WERI-Rb-1 (cell line): ENCODE measurements around the gene ZFP69.

Experiments used
- DNase-seq: peaks from one replicate; pipeline ENCODE4 v3.0.0-alpha.2; 2020
- H3K27ac ChIP-seq: fragments of 250-450 bp; sonication (Bioruptor Pico); 2 replicates; pipeline ENCODE4 v1.5.1; 2020; ENCODE audit warnings: mild to moderate bottlenecking, moderate library complexity
- H3K27me3 ChIP-seq: fragments of 250-450 bp; sonication (Bioruptor Pico); 2 replicates; pipeline ENCODE4 v1.5.1; 2021; ENCODE audit warnings: mild to moderate bottlenecking, low read depth, moderate library complexity; ENCODE audit not compliant: insufficient read depth, severe bottlenecking
- H3K36me3 ChIP-seq: fragments of 250-450 bp; sonication (Bioruptor Pico); 2 replicates; pipeline ENCODE4 v1.5.1; 2020; ENCODE audit warnings: mild to moderate bottlenecking, moderate library complexity
- H3K4me3 ChIP-seq: 2 replicates; pipeline ENCODE4 v1.5.1; 2011; ENCODE audit warnings: low read depth, mild to moderate bottlenecking, control low read depth, low read length
- H3K9me3 ChIP-seq: fragments of 250-450 bp; sonication (Bioruptor Pico); 2 replicates; pipeline ENCODE4 v1.5.1; 2021; ENCODE audit warnings: mild to moderate bottlenecking, moderate library complexity; ENCODE audit not compliant: severe bottlenecking
- CTCF ChIP-seq: IDR thresholded peaks from 2 replicates; pipeline ENCODE4 v1.5.1; 2011; ENCODE audit warnings: low read depth, mild to moderate bottlenecking, control low read depth, inconsistent platforms, low read length

The ZFP69 gene

GRCh38 chr1:40438391-40439015 lies 38.6 kb upstream of the ZFP69 start:
- peak; percentile 17 for DNase-seq
- Histone ChIP-seq H3K9me3 (no peaks in the 10 kb centered on the region), H3K36me3 (no peaks in the 10 kb centered on the region), H3K27me3 (no peaks in the 10 kb centered on the region), H3K4me3 (no peak overlapping the region), H3K27ac (no peak overlapping the region)
- TF ChIP-seq CTCF: peak; percentile 60

- DNase-seq: no peak
- Histone ChIP-seq H3K27ac (no peak overlapping the region), H3K9me3 (no peaks in the 10 kb centered on the region)
Observed at GRCh38 chr1:40439247-40439646, 37.8 kb upstream of the ZFP69 start.

GRCh38 chr1:40449684-40450494 lies 27.2 kb upstream of the ZFP69 start, which contains the start of gene ZFP69B:
TSS of gene ZFP69B (plus strand) at chr1:40450476. CDS start at chr1:40450962, 486 bp downstream.
- H3K27ac ChIP-seq: peak within 1 kb of the TSS; percentile 88
- H3K4me3 ChIP-seq: peak within 1 kb of the TSS; percentile 66
- peaks cover 28% of the 10 kb centered on the region for H3K36me3 ChIP-seq
- H3K27me3 ChIP-seq: no peaks in the 10 kb centered on the region
- DNase-seq: peak; percentile 95
- peaks cover 19% of the 10 kb centered on the region for H3K9me3 ChIP-seq
- TF ChIP-seq CTCF: 0 out of 2 replicates have a peak, but pooled peaks have one; percentile 14

More at GRCh38 chr1:40439247-40439646, 37.8 kb upstream of the ZFP69 start:
- no peak for TF ChIP-seq CTCF
- H3K27me3 ChIP-seq: no peaks in the 10 kb centered on the region
- no peak overlapping the region for H3K4me3 ChIP-seq
- no peaks in the 10 kb centered on the region for H3K36me3 ChIP-seq

- Histone ChIP-seq H3K9me3 (peaks cover 19% of the 10 kb centered on the region), H3K27me3 (no peaks in the 10 kb centered on the region), H3K36me3 (peaks cover 34% of the 10 kb centered on the region), H3K27ac (peak overlapping the region; percentile 88), H3K4me3 (peak overlapping the region; percentile 66)
- TF ChIP-seq CTCF: no peak
- peak; percentile 36 for DNase-seq
Observed at GRCh38 chr1:40450495-40451237, 26.4 kb upstream of the ZFP69 start.

- no peak for TF ChIP-seq CTCF
- H3K4me3 ChIP-seq: no peak overlapping the region; the same call in 1 of the 2 replicates
Observed at GRCh38 chr1:40451238-40451585, 25.9 kb upstream of the ZFP69 start.

More at GRCh38 chr1:40451238-40451585, 25.9 kb upstream of the ZFP69 start:
- DNase-seq: no peak
- H3K36me3 ChIP-seq: peaks cover 37% of the 10 kb centered on the region
- peaks cover 21% of the 10 kb centered on the region for H3K9me3 ChIP-seq
- no peak overlapping the region for H3K27ac ChIP-seq
- no peaks in the 10 kb centered on the region for H3K27me3 ChIP-seq
